Calu3 (cell line): Measurements from ENCODE around the gene CTNND2. TPM values are rescaled to one million over a fixed set of nuclear protein-coding genes. Genes with fewer than 3 reads are reported as not detected.
"Not testable (repeated sequence)": the region's sequence is repeated elsewhere in the genome, so short reads cannot be mapped to it uniquely, and the experiment has no call there.

Experiments
- BruUV-seq: library from RNA; stranded (reverse); fragments of 400-500 nt; replicated peaks from 2 replicates; lab custom pipeline; 2021; lab: Mats Ljungman, UMichigan
- CTCF ChIA-PET: fragments of 300-600 bp; sonication (Branson Sonifier 250); formaldehyde crosslinking; loops from one replicate; lab custom pipeline; 2022; ENCODE audit warnings: antibody characterized with exemption; lab: Charles Lee
- DNase-seq: peaks from one replicate; pipeline ENCODE4 v3.0.0; 2022
- H3K27ac Mint-ChIP-seq: one replicate; pipeline ENCODE4 v1.8.0; 2022; ENCODE audit warnings: mixed read lengths; ENCODE audit not compliant: unreplicated experiment
- H3K27me3 Mint-ChIP-seq: one replicate; pipeline ENCODE4 v1.8.0; 2022; ENCODE audit warnings: mixed read lengths; ENCODE audit not compliant: unreplicated experiment
- H3K36me3 Mint-ChIP-seq: one replicate; pipeline ENCODE4 v1.8.0; 2022; ENCODE audit warnings: mild to moderate bottlenecking, moderate library complexity, mixed read lengths; ENCODE audit not compliant: insufficient read depth, unreplicated experiment
- H3K4me1 Mint-ChIP-seq: one replicate; pipeline ENCODE4 v1.8.0; 2022; ENCODE audit warnings: mild to moderate bottlenecking, low read depth, mixed read lengths; ENCODE audit not compliant: unreplicated experiment
- H3K4me3 Mint-ChIP-seq: one replicate; pipeline ENCODE4 v1.8.0; 2022; ENCODE audit warnings: mild to moderate bottlenecking, low read depth, moderate library complexity, mixed read lengths; ENCODE audit not compliant: unreplicated experiment
- H3K9me3 Mint-ChIP-seq: one replicate; pipeline ENCODE4 v1.8.0; 2022; ENCODE audit warnings: low read depth, mixed read lengths; ENCODE audit not compliant: unreplicated experiment
- CTCF ChIP-seq: fragments of 200-600 bp; IDR thresholded peaks from one replicate; pipeline ENCODE4 v1.8.0; 2022; ENCODE audit warnings: antibody characterized with exemption; ENCODE audit not compliant: unreplicated experiment
- intact Hi-C: fragments of 100-400 bp; cut with micrococcal nuclease; formaldehyde crosslinking; loops from one replicate; pipeline ENCODE4 v1.10.0; 2022; ENCODE audit not compliant: unreplicated experiment
- total RNA-seq: library from RNA; stranded (reverse); gene quantifications from 2 replicates; pipeline ENCODE4 v1.2.3, GENCODE V29; 2022

Gene CTNND2
- total RNA-seq, 1 experiment from 2014 or later = 19.6 TPM

DNA sequence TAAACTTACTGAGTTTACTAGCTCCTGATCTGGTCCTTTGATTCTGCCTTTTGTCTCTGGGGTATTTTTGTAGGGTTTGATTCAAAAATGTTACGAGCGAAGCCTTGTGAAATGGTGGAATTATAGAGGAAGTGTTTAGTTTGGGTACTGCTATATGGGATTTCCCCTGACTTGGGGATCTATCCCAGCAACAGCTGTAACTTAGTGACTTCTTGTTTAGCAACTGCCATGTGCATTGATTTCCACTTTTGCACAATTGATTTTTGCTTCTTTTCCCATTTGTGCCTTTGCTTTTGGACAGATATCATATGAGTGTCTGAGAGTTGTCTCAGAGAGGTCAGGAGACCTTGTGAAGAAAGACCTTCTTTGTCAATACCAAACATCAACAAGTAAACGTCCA is 894.7 kb downstream of the CTNND2 start:
- Mint-ChIP-seq H3K36me3 (no peaks in the 10 kb centered on the region), H3K4me3 (no peak overlapping the region), H3K27me3 (no peaks in the 10 kb centered on the region), H3K4me1 (no peaks in the 10 kb centered on the region), H3K9me3 (peaks cover 3% of the 10 kb centered on the region), H3K27ac (no peak overlapping the region)
- DNase-seq = no peak
- intact Hi-C loops = no loop called here
- no TSS peak for BruUV-seq
- TF ChIP-seq CTCF = no peak
- CTCF ChIA-PET = interaction anchor here (0.6 kb wide), 1 partner anchor 168 kb away, joined by 3 read pairs; no protein-coding TSS in a partner anchor

- intact Hi-C loops = no loop called here
- CTCF ChIA-PET = no interaction called here
- no TSS peak for BruUV-seq
- H3K27me3 Mint-ChIP-seq = no peaks in the 10 kb centered on the region
- no peak for DNase-seq
- H3K36me3 Mint-ChIP-seq = no peaks in the 10 kb centered on the region
- no peak overlapping the region for H3K4me3 Mint-ChIP-seq
- peaks cover 3% of the 10 kb centered on the region for H3K9me3 Mint-ChIP-seq
- no peak overlapping the region for H3K27ac Mint-ChIP-seq
- H3K4me1 Mint-ChIP-seq = no peaks in the 10 kb centered on the region
- no peak for TF ChIP-seq CTCF
These were observed 896.9 kb downstream of the CTNND2 start for GRCh38 chr5:11007269-11007870.

DNA sequence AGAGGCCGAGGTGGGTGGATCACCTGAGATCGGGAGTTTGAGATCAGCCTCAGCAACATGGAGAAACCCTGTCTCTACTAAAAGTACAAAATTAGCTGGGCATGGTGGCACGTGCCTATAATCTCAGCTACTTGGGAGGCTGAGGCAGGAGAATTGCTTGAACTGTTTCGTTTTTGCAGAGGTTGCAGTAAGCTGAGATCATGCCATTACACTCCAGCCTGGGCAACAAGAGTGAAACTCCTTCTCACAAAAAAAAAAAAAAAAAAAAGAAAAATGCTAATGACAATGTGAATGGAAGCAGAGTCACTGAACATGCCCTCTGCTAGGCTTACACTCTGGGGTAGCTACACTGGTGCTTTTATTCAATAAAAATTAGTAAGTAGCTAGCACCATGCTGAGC is 899.7 kb downstream of the CTNND2 start:
- BruUV-seq, DNase-seq, H3K4me1 Mint-ChIP-seq, intact Hi-C loops, H3K36me3 Mint-ChIP-seq, H3K27ac Mint-ChIP-seq, H3K27me3 Mint-ChIP-seq, H3K9me3 Mint-ChIP-seq, H3K4me3 Mint-ChIP-seq: not testable (repeated sequence)
- CTCF ChIA-PET = interaction anchor here (0.8 kb wide), 1 partner anchor 16 kb away, joined by 3 read pairs; no protein-coding TSS in a partner anchor

DNA sequence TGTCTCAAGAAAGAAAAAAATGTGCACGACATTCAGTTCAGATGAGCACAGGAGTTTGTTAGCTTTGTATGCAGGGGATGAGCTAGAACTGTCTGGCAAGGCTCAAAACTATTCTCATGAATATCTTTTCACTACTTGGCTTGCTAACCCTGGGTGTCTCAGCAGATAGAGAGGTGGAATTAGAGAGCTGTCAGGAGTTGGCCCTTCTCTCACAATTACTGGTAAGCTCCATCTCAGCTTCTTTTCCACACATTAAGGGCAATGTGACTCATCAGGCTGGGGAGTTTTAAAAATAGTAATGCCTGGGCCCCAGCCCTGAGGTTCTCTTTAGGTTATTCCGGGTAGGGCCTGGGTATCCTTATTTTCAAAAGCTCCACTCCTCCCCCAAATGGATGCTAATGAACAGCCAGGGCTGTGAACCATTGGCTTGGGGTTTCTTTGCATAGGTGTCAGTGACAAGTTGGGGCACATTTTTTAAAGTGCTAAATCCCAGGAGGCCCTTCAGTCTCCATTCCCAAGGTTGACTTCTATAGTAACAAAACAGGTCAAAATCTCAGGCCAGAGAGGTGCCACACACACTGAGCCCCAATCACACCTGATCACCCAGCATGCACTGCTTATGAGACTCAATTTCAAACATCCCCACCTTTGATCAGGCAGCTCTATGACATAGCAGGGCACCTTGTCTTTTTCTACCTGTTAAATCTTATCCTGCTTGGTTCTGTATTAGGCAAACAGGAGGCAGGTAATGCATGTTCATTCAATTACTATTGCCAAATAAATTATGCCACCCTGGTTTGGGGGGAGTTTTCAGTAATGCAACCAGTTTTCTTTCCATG is 903.5 kb downstream of the CTNND2 start:
- H3K27ac Mint-ChIP-seq = no peak overlapping the region
- CTCF ChIA-PET = interaction anchor here (1.0 kb wide), 1 partner anchor 13 kb away, joined by 4 read pairs; no protein-coding TSS in a partner anchor
- no peaks in the 10 kb centered on the region for H3K36me3 Mint-ChIP-seq
- H3K9me3 Mint-ChIP-seq = peaks cover 4% of the 10 kb centered on the region
- no peak overlapping the region for H3K4me3 Mint-ChIP-seq
- no peak for TF ChIP-seq CTCF
- BruUV-seq = no TSS peak
- no peak for DNase-seq
- peaks cover 17% of the 10 kb centered on the region for H3K27me3 Mint-ChIP-seq
- intact Hi-C loops = no loop called here
- H3K4me1 Mint-ChIP-seq = no peaks in the 10 kb centered on the region
